Measurements from ENCODE around the gene CFAP46.

- no peak for TF ChIP-seq CTCF (IDR thresholded peaks at IDR 0.05)
- no peak for TF ChIP-seq PREB (CRISPR knock-in tag; IDR thresholded peaks at IDR 0.05; ENCODE audit: borderline replicate concordance)
- no peak for TF ChIP-seq ATF1 (CRISPR knock-in tag; IDR thresholded peaks at IDR 0.05)
- TF ChIP-seq OVOL2 (CRISPR knock-in tag; IDR thresholded peaks at IDR 0.05; ENCODE audit: borderline replicate concordance): no peak
- TF ChIP-seq ATF3 (CRISPR knock-in tag; conservative IDR thresholded peaks at IDR 0.05): no peak
- TF ChIP-seq MAX (CRISPR knock-in tag; IDR thresholded peaks at IDR 0.05): no peak
- TF ChIP-seq ZBTB21 (CRISPR knock-in tag; IDR thresholded peaks at IDR 0.05; ENCODE audit: borderline replicate concordance): no peak
- TF ChIP-seq CBFB (CRISPR knock-in tag; IDR thresholded peaks at IDR 0.05; ENCODE audit: low read depth): no peak
- no peak for TF ChIP-seq CDX4 (CRISPR knock-in tag; IDR thresholded peaks at IDR 0.05; ENCODE audit: borderline replicate concordance)
- TF ChIP-seq SOX15 (CRISPR knock-in tag; IDR thresholded peaks at IDR 0.05): no peak
- no peak for TF ChIP-seq E2F4 (CRISPR knock-in tag; IDR thresholded peaks at IDR 0.05; ENCODE audit: borderline replicate concordance, low read depth)
- no peak for TF ChIP-seq CREB1 (CRISPR knock-in tag; IDR thresholded peaks at IDR 0.05)
Observed at GRCh38 chr10:132790470-132790869, 151.9 kb downstream of the CFAP46 start.
